Endothelial cell of umbilical vein (primary cell): Measurements from ENCODE around the gene CD164L2. TPM values are rescaled to one million over a fixed set of nuclear protein-coding genes. Genes with fewer than 3 reads are reported as not detected.
A peak's percentile ranks its signal among the peaks of the same experiment; 100 is the strongest.

Experiments used
- BruUV-seq: library from RNA; stranded (reverse); fragments of 400-500 nt; replicated peaks from 2 replicates; lab custom pipeline; 2021; lab: Mats Ljungman, UMichigan
- CTCF ChIA-PET: fragments of 300-600, 350-600 bp; sonication (Branson Sonifier 250); formaldehyde crosslinking; loops from one replicate; lab custom pipeline; 2021; ENCODE audit warnings: antibody characterized with exemption, inconsistent platforms; lab: Charles Lee
- POLR2A ChIA-PET: fragments of 300-600, 350-600 bp; sonication (Branson Sonifier 250); formaldehyde crosslinking; loops from one replicate; lab custom pipeline; 2021; ENCODE audit warnings: antibody characterized with exemption, inconsistent platforms; lab: Charles Lee
- DNase-seq: peaks from one replicate; pipeline ENCODE4 v3.0.0-alpha.2; 2011; ENCODE audit warnings: low read depth, low spot score
- FAIRE-seq: peaks from 2 replicates; lab custom pipeline; 2011; peaks lifted over from hg19 to GRCh38; lab: Jason Lieb, UNC
- H2AFZ ChIP-seq: 2 replicates; pipeline ENCODE4 v1.6.0; 2012; ENCODE audit warnings: low read depth, low read length, control low read depth, inconsistent platforms
- H3K27ac ChIP-seq: 2 replicates; pipeline ENCODE4 v1.5.1; 2011; ENCODE audit warnings: low read depth, mild to moderate bottlenecking, control low read depth, low read length, moderate library complexity; ENCODE audit not compliant: insufficient read depth
- H3K27me3 ChIP-seq, 2 experiments: 2 replicates each; pipeline versions ENCODE4 v1.6.0 to v1.6.1; 2011; ENCODE audit warnings: low read length in 2 of 2, mixed read lengths in 1 of 2; ENCODE audit not compliant: control insufficient read depth in 2 of 2, insufficient read depth in 2 of 2
- H3K36me3 ChIP-seq, 2 experiments: 2 replicates in 1 of 2; 3 replicates in 1 of 2; pipeline ENCODE4 v1.5.1; 2011; ENCODE audit warnings: low read length in 2 of 2, mild to moderate bottlenecking in 1 of 2, moderate library complexity in 1 of 2; ENCODE audit not compliant: control insufficient read depth in 2 of 2, insufficient read depth in 2 of 2; ENCODE audit errors: extremely low read depth in 1 of 2
- H3K4me1 ChIP-seq: 3 replicates; pipeline ENCODE4 v1.5.1; 2011; ENCODE audit warnings: mild to moderate bottlenecking, low read length; ENCODE audit not compliant: control insufficient read depth, insufficient read depth; ENCODE audit errors: extremely low read depth
- H3K4me2 ChIP-seq: 2 replicates; pipeline ENCODE4 v1.6.1; 2011; ENCODE audit warnings: low read length, control low read depth, mixed read lengths; ENCODE audit not compliant: insufficient read depth
- H3K4me3 ChIP-seq, 3 experiments: fragments of 200-600 bp in 1 of 3; sonication (generic), shearing (Covaris generic) in 1 of 3; replicated peaks in 1 of 3; 2 replicates each; pipeline ENCODE4 v1.5.1; 2011 to 2016; ENCODE audit warnings: control low read depth in 3 of 3, low read length in 3 of 3, mild to moderate bottlenecking in 2 of 3, inconsistent platforms in 1 of 3, low read depth in 1 of 3, moderate library complexity in 1 of 3; ENCODE audit not compliant: insufficient read depth in 1 of 3
- H3K79me2 ChIP-seq: 2 replicates; pipeline ENCODE4 v1.6.0; 2012; ENCODE audit warnings: low read length, inconsistent platforms; ENCODE audit not compliant: control insufficient read depth, insufficient read depth
- H3K9ac ChIP-seq: replicated peaks from 2 replicates; pipeline ENCODE3; 2011; ENCODE audit warnings: low read length, control low read depth; ENCODE audit not compliant: insufficient read depth; ENCODE audit errors: extremely low read depth
- H3K9me1 ChIP-seq: replicated peaks from 3 replicates; pipeline ENCODE4 v1.6.0; 2011; ENCODE audit warnings: mild to moderate bottlenecking, low read length; ENCODE audit not compliant: control insufficient read depth, insufficient read depth; ENCODE audit errors: extremely low read depth
- H3K9me3 ChIP-seq: replicated peaks from 2 replicates; pipeline ENCODE4 v1.5.1; 2012; ENCODE audit warnings: low read length, inconsistent platforms; ENCODE audit not compliant: control insufficient read depth, insufficient read depth
- H4K20me1 ChIP-seq: replicated peaks from 2 replicates; pipeline ENCODE3; 2011; ENCODE audit warnings: mild to moderate bottlenecking, low read length; ENCODE audit not compliant: control insufficient read depth, insufficient read depth; ENCODE audit errors: extremely low read depth
- EZH2 ChIP-seq: IDR thresholded peaks from 2 replicates; pipeline ENCODE4 v1.6.1; 2012; ENCODE audit warnings: borderline replicate concordance, low read depth, mild to moderate bottlenecking, moderate library complexity, low read length, inconsistent platforms; ENCODE audit not compliant: severe bottlenecking
- FOS ChIP-seq: IDR thresholded peaks from 2 replicates; pipeline ENCODE4 v1.6.1; 2011; ENCODE audit warnings: mild to moderate bottlenecking, low read length, moderate library complexity, borderline replicate concordance; ENCODE audit not compliant: insufficient read depth
- GATA2 ChIP-seq: IDR thresholded peaks from 2 replicates; pipeline ENCODE4 v1.7.0; 2011; ENCODE audit warnings: low read depth, mild to moderate bottlenecking, moderate library complexity, mixed read lengths, low read length; ENCODE audit not compliant: insufficient read length, insufficient read depth
- JUN ChIP-seq: IDR thresholded peaks from 2 replicates; pipeline ENCODE4 v1.6.1; 2011; ENCODE audit warnings: borderline replicate concordance, low read depth; ENCODE audit not compliant: insufficient read length, insufficient read depth
- MYC ChIP-seq: IDR thresholded peaks from one replicate; pipeline ENCODE4 v1.6.1; 2011; ENCODE audit warnings: mild to moderate bottlenecking, low read depth, low read length
- POLR2A ChIP-seq: IDR thresholded peaks from 2 replicates; pipeline ENCODE4 v1.6.1; 2012; ENCODE audit warnings: low read depth, mild to moderate bottlenecking, control low read depth, low read length
- POLR2AphosphoS5 ChIP-seq: IDR thresholded peaks from 2 replicates; pipeline ENCODE4 v1.6.1; 2012; ENCODE audit warnings: low read depth, mild to moderate bottlenecking, control low read depth, low read length, moderate library complexity; ENCODE audit not compliant: insufficient read depth
- dilution Hi-C: fragments of 300-500 bp; cut with MboI; formaldehyde crosslinking; loops from one replicate; pipeline ENCODE4 v1.15.0; 2019; ENCODE audit warnings: low sequenced_read_pairs; ENCODE audit not compliant: extremely low pct_ligation_motif_present
- intact Hi-C: fragments of 100-400 bp; cut with micrococcal nuclease; formaldehyde crosslinking; loops from one replicate; pipeline ENCODE4 v1.10.0; 2022
- polyA plus RNA-seq, 4 experiments: library from polyadenylated mRNA; depleted of rRNA in 3 of 4; stranded (reverse) in 3 of 4; unstranded in 1 of 4; fragments of >200 nt; gene quantifications; 2 replicates each; pipeline versions ENCODE4 v1.2.1 to v1.2.3, GENCODE V29; 2011 to 2012; ENCODE audit warnings: missing spikeins in 1 of 4
- total RNA-seq: library from RNA; stranded (reverse); gene quantifications from 2 replicates; pipeline ENCODE4 v1.2.3, GENCODE V29; 2021
- TF ChIP-seq, protein P1 (sequence below): IDR thresholded peaks from 2 replicates; pipeline ENCODE4 v1.6.1; 2011; ENCODE audit not compliant: insufficient read depth, insufficient read length
- TF ChIP-seq, protein P2 (sequence below), 2 donors: IDR thresholded peaks; 1 replicate in 1 of 2; 2 replicates in 1 of 2; pipeline ENCODE4 v1.5.1; 2011; ENCODE audit warnings: low read length in 2 of 2, mild to moderate bottlenecking in 2 of 2, moderate library complexity in 2 of 2, control low read depth in 1 of 2, inconsistent platforms in 1 of 2, low read depth in 1 of 2; ENCODE audit not compliant: insufficient read depth in 1 of 2; ENCODE audit errors: extremely low read depth in 1 of 2

The CD164L2 gene
- total and polyA plus RNA-seq, 2 donors (not counting 3 experiments of a cell fraction or from before 2014, with no cell fraction given) = not detected

DNA sequence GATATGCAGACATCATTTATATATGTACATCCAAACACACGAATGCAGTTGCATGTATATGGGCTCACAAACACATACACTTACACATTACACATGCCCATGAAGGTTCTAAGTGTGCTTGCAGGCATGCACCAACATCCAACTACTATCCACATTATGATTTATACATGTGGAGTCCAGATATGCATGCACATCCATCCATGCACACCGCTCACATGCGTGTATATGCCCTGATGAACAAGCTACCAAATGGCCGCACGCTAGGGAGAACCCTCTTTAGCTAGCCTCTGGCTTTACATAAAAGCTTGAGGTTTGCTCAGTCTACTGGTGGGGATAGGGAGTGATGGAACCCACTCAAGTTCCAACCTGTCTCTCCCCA lies 17.8 kb upstream of the CD164L2 start:
- Histone ChIP-seq H2AFZ (no peak overlapping the region), H3K79me2 (no peaks in the 10 kb centered on the region), H3K4me1 (peaks cover 4% of the 10 kb centered on the region), H3K9me1 (no peaks in the 10 kb centered on the region), H3K9ac (no peak overlapping the region), H4K20me1 (no peaks in the 10 kb centered on the region), H3K4me3 (no peak overlapping the region), H3K27ac (no peak overlapping the region), H3K36me3 (peaks cover 0 to 1% of the 10 kb centered on the region in 2 experiments), H3K9me3 (no peaks in the 10 kb centered on the region), H3K4me2 (no peak overlapping the region), H3K27me3 (no peaks in the 10 kb centered on the region)
- BruUV-seq = no TSS peak
- FAIRE-seq (no peak), DNase-seq (peak; percentile 21)
- TF ChIP-seq POLR2A (no peak), EZH2 (no peak), FOS (no peak), GATA2 (no peak), POLR2AphosphoS5 (no peak), MYC (no peak)
- ChIA-PET POLR2A (no interaction called here), CTCF (interaction anchor here (0.9 to 2.9 kb wide), 6 partner anchors 87 to 262 kb away, joined by 3 to 33 read pairs (median 4); partner anchors contain the start of gene AHDC1)
- dilution Hi-C loops = loop anchor here (25.0 kb wide), 1 partner anchor 186 kb away; no protein-coding TSS in a partner anchor
- intact Hi-C loops = no loop called here

DNA sequence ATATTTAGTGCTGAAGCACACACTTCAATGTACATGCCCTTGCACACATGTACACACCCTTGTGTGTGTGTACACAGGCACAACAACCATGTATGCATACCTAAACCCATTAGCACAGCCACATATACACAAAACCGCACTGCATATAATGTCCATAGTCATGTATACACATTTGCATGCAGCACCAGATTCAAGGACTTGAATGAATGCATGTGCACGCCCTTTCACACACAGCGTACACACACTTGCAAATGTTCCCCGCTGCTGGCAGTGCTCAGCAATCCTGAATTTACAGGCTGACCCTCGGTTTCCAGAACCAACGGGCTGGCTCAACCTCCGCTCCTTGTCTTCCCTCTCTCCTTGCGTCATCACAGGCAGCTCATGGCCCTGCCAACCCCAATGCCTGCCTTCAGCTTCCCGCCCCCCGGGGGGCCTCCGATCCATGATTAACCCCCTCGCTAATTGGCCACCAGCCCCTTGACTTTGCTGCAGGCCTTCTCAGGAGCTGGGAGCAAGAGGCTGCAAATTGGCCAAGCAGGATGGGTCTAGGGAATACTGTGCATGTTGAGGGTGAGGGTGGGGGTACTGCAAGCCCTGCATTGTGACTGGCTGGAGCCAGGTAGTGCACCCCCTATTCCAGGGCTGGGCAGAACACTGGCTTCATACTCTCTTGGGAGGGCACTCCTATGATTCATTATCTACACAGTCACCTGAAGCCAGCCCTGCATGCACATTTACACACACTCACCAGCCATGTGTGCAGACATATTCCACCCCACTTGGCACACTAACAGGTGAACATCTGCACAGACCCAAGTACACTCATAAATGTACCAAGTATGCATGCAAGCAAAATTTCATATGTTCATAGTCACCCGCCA lies 17.2 kb upstream of the CD164L2 start:
- Histone ChIP-seq H3K27ac (no peak overlapping the region), H3K9me3 (no peaks in the 10 kb centered on the region), H3K79me2 (no peaks in the 10 kb centered on the region), H2AFZ (no peak overlapping the region), H3K4me1 (peaks cover 4% of the 10 kb centered on the region), H3K9me1 (no peaks in the 10 kb centered on the region), H3K36me3 (no peaks in the 10 kb centered on the region), H3K4me2 (no peak overlapping the region), H3K27me3 (no peaks in the 10 kb centered on the region), H4K20me1 (no peaks in the 10 kb centered on the region), H3K9ac (no peak overlapping the region), H3K4me3 (no peak overlapping the region)
- intact Hi-C loops (no loop called here), dilution Hi-C loops (loop anchor here (25.0 kb wide), 1 partner anchor 187 kb away; no protein-coding TSS in a partner anchor)
- POLR2A ChIA-PET = no interaction called here
- BruUV-seq = no TSS peak
- DNase-seq (no peak), FAIRE-seq (no peak)
- CTCF ChIA-PET = interaction anchor here (1.3 to 6.6 kb wide), 3 partner anchors 104 to 205 kb away, joined by 3 to 61 read pairs (median 4); partner anchors contain the start of gene AHDC1
- TF ChIP-seq, protein P1, sequence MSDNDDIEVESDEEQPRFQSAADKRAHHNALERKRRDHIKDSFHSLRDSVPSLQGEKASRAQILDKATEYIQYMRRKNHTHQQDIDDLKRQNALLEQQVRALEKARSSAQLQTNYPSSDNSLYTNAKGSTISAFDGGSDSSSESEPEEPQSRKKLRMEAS = no peak
- TF ChIP-seq MYC = no peak
- no peak for TF ChIP-seq GATA2
- no peak for TF ChIP-seq POLR2A
- TF ChIP-seq POLR2AphosphoS5 = no peak
- no peak for TF ChIP-seq JUN
- TF ChIP-seq EZH2 = no peak
- TF ChIP-seq, protein P2, sequence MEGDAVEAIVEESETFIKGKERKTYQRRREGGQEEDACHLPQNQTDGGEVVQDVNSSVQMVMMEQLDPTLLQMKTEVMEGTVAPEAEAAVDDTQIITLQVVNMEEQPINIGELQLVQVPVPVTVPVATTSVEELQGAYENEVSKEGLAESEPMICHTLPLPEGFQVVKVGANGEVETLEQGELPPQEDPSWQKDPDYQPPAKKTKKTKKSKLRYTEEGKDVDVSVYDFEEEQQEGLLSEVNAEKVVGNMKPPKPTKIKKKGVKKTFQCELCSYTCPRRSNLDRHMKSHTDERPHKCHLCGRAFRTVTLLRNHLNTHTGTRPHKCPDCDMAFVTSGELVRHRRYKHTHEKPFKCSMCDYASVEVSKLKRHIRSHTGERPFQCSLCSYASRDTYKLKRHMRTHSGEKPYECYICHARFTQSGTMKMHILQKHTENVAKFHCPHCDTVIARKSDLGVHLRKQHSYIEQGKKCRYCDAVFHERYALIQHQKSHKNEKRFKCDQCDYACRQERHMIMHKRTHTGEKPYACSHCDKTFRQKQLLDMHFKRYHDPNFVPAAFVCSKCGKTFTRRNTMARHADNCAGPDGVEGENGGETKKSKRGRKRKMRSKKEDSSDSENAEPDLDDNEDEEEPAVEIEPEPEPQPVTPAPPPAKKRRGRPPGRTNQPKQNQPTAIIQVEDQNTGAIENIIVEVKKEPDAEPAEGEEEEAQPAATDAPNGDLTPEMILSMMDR (IDR thresholded peaks at IDR 0.05; ENCODE audit: extremely low read depth in 1 of 2, insufficient read depth in 1 of 2, low read depth in 1 of 2, low read length in 2 of 2) = no peak
- TF ChIP-seq FOS = no peak
